H1 (cell line): ENCODE measurements around the gene TEAD3. TPM values are rescaled to one million over a fixed set of nuclear protein-coding genes. Genes with fewer than 3 reads are reported as not detected.

Source experiments
- CTCF ChIA-PET: fragments of 300-600 bp; sonication (Branson Sonifier 250); formaldehyde crosslinking; loops from one replicate; lab custom pipeline; 2021; ENCODE audit not compliant: partially characterized antibody; lab: Charles Lee
- POLR2A ChIA-PET: fragments of 300-600 bp; sonication (Branson Sonifier 250); formaldehyde crosslinking; loops from one replicate; lab custom pipeline; 2021; ENCODE audit warnings: inconsistent platforms; ENCODE audit not compliant: partially characterized antibody; lab: Charles Lee
- DNase-seq, 2 experiments: peaks; one replicate each; pipeline versions ENCODE4 v3.0.0 to v3.0.0-alpha.2; 2010 to 2022; ENCODE audit warnings: low spot score in 2 of 2, low read depth in 1 of 2, mixed read lengths in 1 of 2
- FAIRE-seq: peaks from 2 replicates; lab custom pipeline; 2011; peaks lifted over from hg19 to GRCh38; lab: Jason Lieb, UNC
- H2AFZ ChIP-seq: 2 replicates; pipeline ENCODE4 v1.8.1; 2012; ENCODE audit warnings: low read length, inconsistent platforms
- H2AK5ac ChIP-seq: 2 replicates; pipeline ENCODE4 v1.6.1; 2013; ENCODE audit warnings: low read depth, low read length
- H2BK120ac ChIP-seq: replicated peaks from 2 replicates; pipeline ENCODE3; 2013; ENCODE audit warnings: low read depth, low read length, inconsistent platforms
- H2BK12ac ChIP-seq: 2 replicates; pipeline ENCODE4 v1.6.1; 2013; ENCODE audit warnings: low read depth, low read length
- H2BK15ac ChIP-seq: 2 replicates; pipeline ENCODE4 v1.6.1; 2013; ENCODE audit warnings: low read length
- H2BK20ac ChIP-seq: 2 replicates; pipeline ENCODE4 v1.6.1; 2013; ENCODE audit warnings: low read length
- H2BK5ac ChIP-seq: 2 replicates; pipeline ENCODE4 v1.6.1; 2013; ENCODE audit warnings: low read depth, low read length
- H3K14ac ChIP-seq: 2 replicates; pipeline ENCODE4 v1.6.1; 2013; ENCODE audit warnings: inconsistent platforms; ENCODE audit not compliant: insufficient read length
- H3K18ac ChIP-seq: 2 replicates; pipeline ENCODE4 v1.6.1; 2013; ENCODE audit warnings: low read length; ENCODE audit errors: extremely low read depth
- H3K23ac ChIP-seq: 2 replicates; pipeline ENCODE4 v1.6.1; 2013; ENCODE audit warnings: inconsistent platforms; ENCODE audit not compliant: insufficient read length
- H3K23me2 ChIP-seq: 2 replicates; pipeline ENCODE4 v1.6.1; 2013; ENCODE audit warnings: low read depth, low read length
- H3K27ac ChIP-seq: 2 replicates; pipeline ENCODE4 v1.6.1; 2011; ENCODE audit warnings: low read depth, low read length, inconsistent platforms
- H3K27me3 ChIP-seq, 4 experiments: replicated peaks in 1 of 4; 1 replicate in 1 of 4; 2 replicates in 3 of 4; pipeline versions ENCODE4 v1.6.1 to v1.8.1; 2011 to 2013; ENCODE audit warnings: low read length in 3 of 4, mild to moderate bottlenecking in 3 of 4, inconsistent platforms in 2 of 4, mixed read lengths in 2 of 4, moderate library complexity in 1 of 4; ENCODE audit not compliant: control insufficient read depth in 3 of 4, insufficient read depth in 3 of 4; ENCODE audit errors: extremely low read depth in 1 of 4
- H3K36me3 ChIP-seq, 4 experiments: 2 replicates each; pipeline versions ENCODE4 v1.6.1 to v1.8.1; 2011 to 2013; ENCODE audit warnings: mild to moderate bottlenecking in 4 of 4, low read length in 3 of 4, moderate library complexity in 2 of 4, control low read depth in 1 of 4, inconsistent platforms in 1 of 4; ENCODE audit not compliant: insufficient read depth in 4 of 4, control insufficient read depth in 2 of 4
- H3K4ac ChIP-seq: replicated peaks from 2 replicates; pipeline ENCODE3; 2013; ENCODE audit warnings: low read length, low read depth, mixed read lengths, inconsistent platforms; ENCODE audit not compliant: insufficient read length
- H3K4me1 ChIP-seq, 4 experiments: replicated peaks in 1 of 4; 1 replicate in 1 of 4; 2 replicates in 3 of 4; pipeline versions ENCODE4 v1.6.1 to v1.8.1; 2011 to 2013; ENCODE audit warnings: low read length in 3 of 4, inconsistent platforms in 2 of 4, mixed read lengths in 1 of 4; ENCODE audit not compliant: insufficient read depth in 4 of 4, control insufficient read depth in 3 of 4
- H3K4me2 ChIP-seq, 2 experiments: 2 replicates each; pipeline versions ENCODE4 v1.6.1 to v1.8.1; 2011 to 2013; ENCODE audit warnings: low read depth in 2 of 2, low read length in 2 of 2, control low read depth in 1 of 2, inconsistent platforms in 1 of 2, mild to moderate bottlenecking in 1 of 2; ENCODE audit not compliant: insufficient read depth in 1 of 2
- H3K4me3 ChIP-seq, 4 experiments: fragments of 200-600, 300-600 bp in 1 of 4; sonication (generic), shearing (Covaris generic), sonication (Bioruptor Twin) in 1 of 4; 2 replicates each; pipeline versions ENCODE4 v1.5.1 to v1.8.1; 2011 to 2016; ENCODE audit warnings: low read length in 4 of 4, low read depth in 3 of 4, control low read depth in 2 of 4, inconsistent platforms in 2 of 4, mild to moderate bottlenecking in 2 of 4, mixed read lengths in 1 of 4, moderate library complexity in 1 of 4; ENCODE audit not compliant: insufficient read depth in 2 of 4; ENCODE audit errors: extremely low read depth in 1 of 4
- H3K56ac ChIP-seq: replicated peaks from 2 replicates; pipeline ENCODE3; 2013; ENCODE audit warnings: low read depth, mild to moderate bottlenecking, mixed read lengths, low read length, inconsistent platforms; ENCODE audit not compliant: insufficient read length
- H3K79me1 ChIP-seq: 2 replicates; pipeline ENCODE4 v1.6.1; 2013; ENCODE audit warnings: low read depth, low read length, control low read depth
- H3K79me2 ChIP-seq, 2 experiments: 2 replicates each; pipeline versions ENCODE4 v1.6.1 to v1.8.1; 2012 to 2013; ENCODE audit warnings: low read length in 2 of 2, mild to moderate bottlenecking in 2 of 2, inconsistent platforms in 1 of 2; ENCODE audit not compliant: insufficient read depth in 2 of 2, control insufficient read depth in 1 of 2
- H3K9ac ChIP-seq, 4 experiments: replicated peaks in 1 of 4; 1 replicate in 1 of 4; 2 replicates in 3 of 4; pipeline versions ENCODE4 v1.6.1 to v1.8.1; 2011 to 2013; ENCODE audit warnings: low read depth in 3 of 4, low read length in 3 of 4, control low read depth in 2 of 4, mild to moderate bottlenecking in 2 of 4, moderate library complexity in 2 of 4, inconsistent platforms in 1 of 4; ENCODE audit errors: extremely low read depth in 1 of 4
- H3K9me3 ChIP-seq, 2 experiments: 2 replicates each; pipeline versions ENCODE4 v1.6.1 to v1.8.1; 2012 to 2013; ENCODE audit warnings: mild to moderate bottlenecking in 2 of 2, moderate library complexity in 2 of 2, control low read depth in 1 of 2, inconsistent platforms in 1 of 2, low read depth in 1 of 2, low read length in 1 of 2, mixed read lengths in 1 of 2; ENCODE audit not compliant: insufficient read depth in 2 of 2
- H4K20me1 ChIP-seq, 2 experiments: replicated peaks in 1 of 2; 2 replicates each; pipeline versions ENCODE3 to v1.8.1; 2011 to 2013; ENCODE audit warnings: inconsistent platforms in 2 of 2, low read length in 2 of 2, mild to moderate bottlenecking in 1 of 2; ENCODE audit not compliant: insufficient read depth in 2 of 2, control insufficient read depth in 1 of 2
- H4K5ac ChIP-seq: 2 replicates; pipeline ENCODE4 v1.6.1; 2013; ENCODE audit warnings: low read length, low read depth, mixed read lengths, inconsistent platforms; ENCODE audit not compliant: insufficient read length
- H4K8ac ChIP-seq: 2 replicates; pipeline ENCODE4 v1.8.0; 2013; ENCODE audit warnings: mild to moderate bottlenecking, moderate library complexity, low read length, inconsistent platforms; ENCODE audit not compliant: insufficient read depth; ENCODE audit errors: extremely low read depth
- H4K91ac ChIP-seq: replicated peaks from 2 replicates; pipeline ENCODE3; 2013; ENCODE audit warnings: low read length, mixed read lengths, inconsistent platforms; ENCODE audit not compliant: insufficient read length
- ASH2L ChIP-seq: fragments of 200-600, 300-600 bp; sonication (generic); IDR thresholded peaks from one replicate; pipeline ENCODE4 v1.7.1; 2017; ENCODE audit warnings: low read length
- E2F6 ChIP-seq: IDR thresholded peaks from 2 replicates; pipeline ENCODE4 v1.6.1; 2012; ENCODE audit warnings: inconsistent platforms
- RXRA ChIP-seq: IDR thresholded peaks from 2 replicates; pipeline ENCODE4 v1.6.1; 2011; ENCODE audit warnings: low read depth, mild to moderate bottlenecking, low read length, moderate library complexity; ENCODE audit not compliant: insufficient read depth
- SIN3A ChIP-seq, 2 experiments: IDR thresholded peaks in 1 of 2; conservative IDR thresholded peaks in 1 of 2; 2 replicates each; pipeline ENCODE4 v1.6.1; 2011 to 2012; ENCODE audit warnings: low read length in 2 of 2, improper control_type of control experiment in 1 of 2, low read depth in 1 of 2, mild to moderate bottlenecking in 1 of 2
- SIX5 ChIP-seq: IDR thresholded peaks from 2 replicates; pipeline ENCODE4 v1.6.1; 2011; ENCODE audit warnings: mild to moderate bottlenecking, low read depth, low read length
- TAF7 ChIP-seq: optimal IDR thresholded peaks from 2 replicates; pipeline ENCODE3; 2011; ENCODE audit warnings: low read depth, mild to moderate bottlenecking, inconsistent platforms, low read length, moderate library complexity, borderline replicate concordance
- TEAD4 ChIP-seq: IDR thresholded peaks from 2 replicates; pipeline ENCODE4 v1.6.1; 2012; ENCODE audit warnings: low read depth, low read length, inconsistent platforms, mixed read lengths
- WGBS, 2 experiments: shearing (Covaris generic) in 1 of 2; methylation state at CpG; one replicate each; pipeline versions ENCODE4 v1.1.6 to v1.1.7; 2013 to 2015; ENCODE audit warnings: low lambda C conversion rate in 2 of 2, mixed read lengths in 2 of 2, inconsistent platforms in 1 of 2, low coverage in 1 of 2, missing lambda C conversion rate in 1 of 2; ENCODE audit not compliant: insufficient replicate concordance in 2 of 2, insufficient coverage in 1 of 2, insufficient read length in 1 of 2; ENCODE audit errors: extremely low coverage in 1 of 2, missing lambda C conversion rate in 1 of 2; 5-methylcytosine and 5-hydroxymethylcytosine counted together
- long read RNA-seq, 2 experiments: library from RNA in 1 of 2; library from capped mRNA in 1 of 2; stranded (forward); transcript quantifications; one replicate each; pipeline ENCODE4 v2.0.0, GENCODE V29; 2021; ENCODE audit warnings: inconsistent platforms in 1 of 2
- polyA minus RNA-seq, 3 experiments: library from RNA; depleted of rRNA, polyadenylated mRNA; stranded (reverse); fragments of >200 nt; gene quantifications; 1 replicate in 2 of 3; 2 replicates in 1 of 3; pipeline ENCODE4 v1.2.3, GENCODE V29; 2011
- polyA plus RNA-seq, 7 experiments: library from polyadenylated mRNA; depleted of rRNA in 3 of 7; stranded (reverse) in 5 of 7; unstranded in 2 of 7; fragments of >200 nt in 5 of 7; fragments of 200-250 nt in 2 of 7; gene quantifications; 1 replicate in 5 of 7; 2 replicates in 1 of 7; 4 replicates in 1 of 7; pipeline versions ENCODE4 v1.2.1 to v1.2.3, GENCODE V29; 2011 to 2013; ENCODE audit warnings: missing spikeins in 2 of 7, mixed read lengths in 2 of 7
- total RNA-seq: library from RNA; stranded (reverse); fragmentation: NEBNext Ultra II Directional; extraction: Animal tissue kit (Norgen Biotek cat#: 25700); gene quantifications from 2 replicates; pipeline ENCODE4 v1.2.1, GENCODE V29; 2021

Gene TEAD3
- 27.0 and 28.7 TPM in 2 replicates for total RNA-seq
- polyA plus RNA-seq (2011; rRNA removed) = 20.1 and 31.0 TPM in 2 replicates
- polyA plus RNA-seq (2011; cell fraction: cytosol; rRNA removed) = 21.2 TPM
- 34.8 TPM for polyA plus RNA-seq (2011; cell fraction: nucleus; rRNA removed)
- polyA plus RNA-seq (2012, experiment 1 of 2) = 23.4 to 29.3 TPM (median 26.1 TPM) in 4 replicates
- 22.5 TPM for polyA plus RNA-seq (2012, experiment 2 of 2)
- polyA plus RNA-seq (2013, experiment 1 of 2) = 17.6 TPM
- 16.7 TPM for polyA plus RNA-seq (2013, experiment 2 of 2)
- polyA minus RNA-seq (2011; rRNA and poly(A)+ RNA removed) = 8.8 and 12.4 TPM in 2 replicates
- 9.2 TPM for polyA minus RNA-seq (2011; cell fraction: cytosol; rRNA and poly(A)+ RNA removed)
- 9.6 TPM for polyA minus RNA-seq (2011; cell fraction: nucleus; rRNA and poly(A)+ RNA removed)
- long read RNA-seq, experiment 1, partial matches to known transcripts = 5 of 20 reads
- long read RNA-seq, experiment 1, other reads (novel, unspliced or antisense) = 14 of 20 reads
- long read RNA-seq, experiment 2, partial matches to known transcripts = 0 of 2 reads
- long read RNA-seq, experiment 2, other reads (novel, unspliced or antisense) = 2 of 2 reads

- peak within 1 kb of the TSS; percentile 92 for H4K91ac ChIP-seq
- peaks cover 19 to 44% (median 34%) of the 10 kb centered on the region in 4 experiments for H3K4me1 ChIP-seq
- H3K23ac ChIP-seq = no peak within 1 kb of the TSS
- H3K27ac ChIP-seq = peak within 1 kb of the TSS; percentile 69; the same call in 1 of the 2 replicates
- peak within 1 kb of the TSS; percentile 57 to 90 (median 68) for H3K9ac ChIP-seq
- ChIA-PET POLR2A (interaction anchor here (0.7 to 37.6 kb wide), 17 partner anchors 11 to 530 kb away, joined by 3 to 1319 read pairs (median 4); partner anchors contain the start of genes MAPK14 and RPL10A), CTCF (interaction anchor here (0.7 to 2.4 kb wide), 13 partner anchors 9 to 235 kb away, joined by 3 to 6 read pairs (median 4); no protein-coding TSS in a partner anchor)
- H3K4me2 ChIP-seq = peak within 1 kb of the TSS; percentile 83 to 86
- no peak within 1 kb of the TSS for H3K56ac ChIP-seq
- H2BK120ac ChIP-seq = no peak within 1 kb of the TSS
- H3K18ac ChIP-seq = peak within 1 kb of the TSS; percentile 98
- peak within 1 kb of the TSS; percentile 98; the same call in 1 of the 2 replicates for H2BK15ac ChIP-seq
- peaks cover 0 to 13% (median 6%) of the 10 kb centered on the region in 4 experiments; a peak in 4 of 7 replicates for H3K27me3 ChIP-seq
- H2AK5ac ChIP-seq = no peak within 1 kb of the TSS
- H4K5ac ChIP-seq = peak within 1 kb of the TSS; percentile 64
- H4K20me1 ChIP-seq = peaks cover 15 to 20% of the 10 kb centered on the region in 2 experiments
- H3K14ac ChIP-seq = no peak within 1 kb of the TSS
- peak within 1 kb of the TSS; percentile 46 to 92 (median 64) for H3K4me3 ChIP-seq
- H2BK20ac ChIP-seq = no peak within 1 kb of the TSS
- FAIRE-seq = no peak
- H4K8ac ChIP-seq = peak within 1 kb of the TSS; percentile 94; the same call in 1 of the 2 replicates
- peaks cover 0 to 34% of the 10 kb centered on the region in 2 experiments; a peak in 2 of 4 replicates for H3K79me2 ChIP-seq
- peak within 1 kb of the TSS; percentile 76 for H3K4ac ChIP-seq
- 0% methylated on average over 24 of the region's 98 CpGs; no CpG with 5 or more reads in 1 of the 2 experiments for WGBS, 2 experiments
- H3K9me3 ChIP-seq = no peaks in the 10 kb centered on the region
- H2BK5ac ChIP-seq = peak within 1 kb of the TSS; percentile 90
- H3K79me1 ChIP-seq = peaks cover 13% of the 10 kb centered on the region
- no peak within 1 kb of the TSS for H2AFZ ChIP-seq
- no peaks in the 10 kb centered on the region for H3K36me3 ChIP-seq
- no peak within 1 kb of the TSS; the same call in 1 of the 2 replicates for H2BK12ac ChIP-seq
- peaks cover 6% of the 10 kb centered on the region; the same call in 1 of the 2 replicates for H3K23me2 ChIP-seq
- no peak for DNase-seq
- no peak for TF ChIP-seq RXRA
- 0 out of 4 replicates have a peak, but pooled peaks of 1 of the 2 experiments have one; percentile 66 for TF ChIP-seq SIN3A (conservative IDR thresholded peaks at IDR 0.05 in 1 of 2, IDR thresholded peaks at IDR 0.05 in 1 of 2; ENCODE audit: low read depth in 1 of 2, low read length in 2 of 2)
- peak; percentile 83; the same call in 1 of the 2 replicates for TF ChIP-seq TEAD4
- no peak for TF ChIP-seq SIX5
- TF ChIP-seq E2F6 = no peak
- TF ChIP-seq ASH2L = no peak
- peak; percentile 47 for TF ChIP-seq TAF7
Observed at GRCh38 chr6:35496841-35497570, at the start of gene TEAD3. TEAD3 (minus strand) TSS chr6:35497079.
